Measurements from ENCODE around the gene SLC46A3. TPM values are rescaled to one million over a fixed set of nuclear protein-coding genes. Genes with fewer than 3 reads are reported as not detected.
"Not testable (repeated sequence)": the region's sequence is repeated elsewhere in the genome, so short reads cannot be mapped to it uniquely, and the experiment has no call there.

SLC46A3 gene
- total RNA-seq, 1 experiment from 2014 or later: 12.5 TPM

- DNase-seq (ENCODE audit: low read depth, low spot score): no peak
- in situ Hi-C loops (cut with HindIII; ENCODE audit: low pct_unique_long_range_greater_than_20kb, low sequenced_read_pairs): no loop called here
Observed at GRCh38 chr13:28704282-28704681, 14.5 kb downstream of the SLC46A3 start.

GRCh38 chr13:28699246-28699645, 19.5 kb downstream of the SLC46A3 start:
- in situ Hi-C loops (cut with HindIII; ENCODE audit: low pct_unique_long_range_greater_than_20kb, low sequenced_read_pairs): no loop called here
- no peak for DNase-seq (ENCODE audit: low read depth, low spot score)

- no peak for DNase-seq (ENCODE audit: low read depth, low spot score)
- in situ Hi-C loops (cut with HindIII; ENCODE audit: low pct_unique_long_range_greater_than_20kb, low sequenced_read_pairs): no loop called here
Observed at GRCh38 chr13:28697441-28697840, 21.3 kb downstream of the SLC46A3 start.

GRCh38 chr13:28693605-28694491, 24.9 kb downstream of the SLC46A3 start:
- DNase-seq (ENCODE audit: low read depth, low spot score); in situ Hi-C loops (cut with HindIII; ENCODE audit: low pct_unique_long_range_greater_than_20kb, low sequenced_read_pairs): not testable (repeated sequence)

- in situ Hi-C loops (cut with HindIII; ENCODE audit: low pct_unique_long_range_greater_than_20kb, low sequenced_read_pairs): no loop called here
- no peak for DNase-seq (ENCODE audit: low read depth, low spot score)
Observed at GRCh38 chr13:28685892-28686291, 32.9 kb downstream of the SLC46A3 start.

GRCh38 chr13:28685114-28685513, 33.7 kb downstream of the SLC46A3 start:
- no peak for DNase-seq (ENCODE audit: low read depth, low spot score)
- in situ Hi-C loops (cut with HindIII; ENCODE audit: low pct_unique_long_range_greater_than_20kb, low sequenced_read_pairs): no loop called here

- in situ Hi-C loops (cut with HindIII; ENCODE audit: low pct_unique_long_range_greater_than_20kb, low sequenced_read_pairs): no loop called here
- DNase-seq (ENCODE audit: low read depth, low spot score): peak; percentile 38
Observed at GRCh38 chr13:28684257-28684656, 34.5 kb downstream of the SLC46A3 start.

- in situ Hi-C loops (cut with HindIII; ENCODE audit: low pct_unique_long_range_greater_than_20kb, low sequenced_read_pairs); DNase-seq (ENCODE audit: low read depth, low spot score): not testable (repeated sequence)
Observed at GRCh38 chr13:28683169-28683568, 35.6 kb downstream of the SLC46A3 start.

- no peak for DNase-seq (ENCODE audit: low read depth, low spot score)
- in situ Hi-C loops (cut with HindIII; ENCODE audit: low pct_unique_long_range_greater_than_20kb, low sequenced_read_pairs): no loop called here
Observed at GRCh38 chr13:28680541-28680940, 38.2 kb downstream of the SLC46A3 start.

GRCh38 chr13:28679628-28680027, 39.1 kb downstream of the SLC46A3 start:
- peak; percentile 50 for DNase-seq (ENCODE audit: low read depth, low spot score)

GRCh38 chr13:28678809-28679208, 40.0 kb downstream of the SLC46A3 start:
- in situ Hi-C loops (cut with HindIII; ENCODE audit: low pct_unique_long_range_greater_than_20kb, low sequenced_read_pairs): no loop called here
- DNase-seq (ENCODE audit: low read depth, low spot score): peak; percentile 28

More at GRCh38 chr13:28679628-28680027, 39.1 kb downstream of the SLC46A3 start:
- in situ Hi-C loops (cut with HindIII; ENCODE audit: low pct_unique_long_range_greater_than_20kb, low sequenced_read_pairs): no loop called here

GRCh38 chr13:28671126-28671792, 47.5 kb downstream of the SLC46A3 start:
- DNase-seq (ENCODE audit: low read depth, low spot score): no peak
- in situ Hi-C loops (cut with HindIII; ENCODE audit: low pct_unique_long_range_greater_than_20kb, low sequenced_read_pairs): no loop called here

- in situ Hi-C loops (cut with HindIII; ENCODE audit: low pct_unique_long_range_greater_than_20kb, low sequenced_read_pairs): no loop called here
- no peak for DNase-seq (ENCODE audit: low read depth, low spot score)
Observed at GRCh38 chr13:28666897-28667488, 51.8 kb downstream of the SLC46A3 start.

- in situ Hi-C loops (cut with HindIII; ENCODE audit: low pct_unique_long_range_greater_than_20kb, low sequenced_read_pairs): no loop called here
- DNase-seq (ENCODE audit: low read depth, low spot score): no peak
Observed at GRCh38 chr13:28659621-28659970, 59.2 kb downstream of the SLC46A3 start.

GRCh38 chr13:28658796-28659620, 59.8 kb downstream of the SLC46A3 start, which contains the start of gene POMP:
TSS of gene POMP (plus strand) at chr13:28659130. CDS start at chr13:28659185, 55 bp downstream.
- in situ Hi-C loops (cut with HindIII; ENCODE audit: low pct_unique_long_range_greater_than_20kb, low sequenced_read_pairs): no loop called here
- DNase-seq (ENCODE audit: low read depth, low spot score): peak; percentile 97

GRCh38 chr13:28658539-28658795, 60.3 kb downstream of the SLC46A3 start:
- in situ Hi-C loops (cut with HindIII; ENCODE audit: low pct_unique_long_range_greater_than_20kb, low sequenced_read_pairs): no loop called here
- DNase-seq (ENCODE audit: low read depth, low spot score): no peak

GRCh38 chr13:28657784-28658538, 60.8 kb downstream of the SLC46A3 start:
- peak; percentile 35 for DNase-seq (ENCODE audit: low read depth, low spot score)
- in situ Hi-C loops (cut with HindIII; ENCODE audit: low pct_unique_long_range_greater_than_20kb, low sequenced_read_pairs): no loop called here
